ENCODE data around the gene DNAH6. TPM values are rescaled to one million over a fixed set of nuclear protein-coding genes. Genes with fewer than 3 reads are reported as not detected.

DNAH6 gene
- total RNA-seq, 1 experiment from 2014 or later = not detected

DNA sequence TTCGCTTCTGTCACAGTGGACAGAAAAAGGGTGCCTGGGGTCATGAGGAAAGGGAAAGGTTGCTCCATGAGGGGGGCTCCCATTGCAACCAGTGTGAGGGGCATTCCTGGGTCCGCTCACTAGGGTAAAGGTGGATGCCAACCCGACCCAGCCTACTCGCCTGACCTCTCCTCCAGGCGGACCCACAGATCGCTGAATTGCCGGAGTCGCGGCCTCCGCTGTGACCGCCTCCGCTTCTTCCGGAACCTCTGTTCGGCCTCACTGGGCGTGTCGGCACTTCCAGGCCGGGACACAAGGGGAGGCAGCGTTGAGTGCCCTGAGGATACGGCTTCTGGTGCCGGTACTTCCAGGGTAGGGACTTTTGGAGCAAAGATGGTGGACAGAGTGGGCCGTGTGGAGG, 307.5 kb downstream of the DNAH6 start:
- no peaks in the 10 kb centered on the region for H3K4me1 ChIP-seq (ENCODE audit: insufficient read depth, low read length, poor library complexity, severe bottlenecking)
- ChIA-PET CTCF (no interaction called here), POLR2A (ENCODE audit: low non-redundant PET) (no interaction called here)
- H3K27ac ChIP-seq (ENCODE audit: low read depth, low read length, poor library complexity, severe bottlenecking) = no peak overlapping the region
- no peaks in the 10 kb centered on the region for H3K27me3 ChIP-seq (replicated peaks; ENCODE audit: insufficient read depth, low read depth, low read length, poor library complexity)
- H3K4me3 ChIP-seq (ENCODE audit: low read depth, low read length, poor library complexity, severe bottlenecking) = no peak overlapping the region
- no peak for DNase-seq (ENCODE audit: low spot score)
- intact Hi-C loops (cut with micrococcal nuclease; ENCODE audit: unreplicated experiment) = no loop called here
- H3K36me3 ChIP-seq (ENCODE audit: insufficient read depth, low read length, poor library complexity, severe bottlenecking) = no peaks in the 10 kb centered on the region
- TF ChIP-seq EZH2 (IDR thresholded peaks at IDR 0.05; ENCODE audit: borderline replicate concordance, low read depth, low read length, poor library complexity, severe bottlenecking) = no peak
- TF ChIP-seq, protein P1, sequence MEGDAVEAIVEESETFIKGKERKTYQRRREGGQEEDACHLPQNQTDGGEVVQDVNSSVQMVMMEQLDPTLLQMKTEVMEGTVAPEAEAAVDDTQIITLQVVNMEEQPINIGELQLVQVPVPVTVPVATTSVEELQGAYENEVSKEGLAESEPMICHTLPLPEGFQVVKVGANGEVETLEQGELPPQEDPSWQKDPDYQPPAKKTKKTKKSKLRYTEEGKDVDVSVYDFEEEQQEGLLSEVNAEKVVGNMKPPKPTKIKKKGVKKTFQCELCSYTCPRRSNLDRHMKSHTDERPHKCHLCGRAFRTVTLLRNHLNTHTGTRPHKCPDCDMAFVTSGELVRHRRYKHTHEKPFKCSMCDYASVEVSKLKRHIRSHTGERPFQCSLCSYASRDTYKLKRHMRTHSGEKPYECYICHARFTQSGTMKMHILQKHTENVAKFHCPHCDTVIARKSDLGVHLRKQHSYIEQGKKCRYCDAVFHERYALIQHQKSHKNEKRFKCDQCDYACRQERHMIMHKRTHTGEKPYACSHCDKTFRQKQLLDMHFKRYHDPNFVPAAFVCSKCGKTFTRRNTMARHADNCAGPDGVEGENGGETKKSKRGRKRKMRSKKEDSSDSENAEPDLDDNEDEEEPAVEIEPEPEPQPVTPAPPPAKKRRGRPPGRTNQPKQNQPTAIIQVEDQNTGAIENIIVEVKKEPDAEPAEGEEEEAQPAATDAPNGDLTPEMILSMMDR (conservative IDR thresholded peaks at IDR 0.05; ENCODE audit: low read depth, low read length) = no peak
- no peaks in the 10 kb centered on the region for H3K9me3 ChIP-seq (ENCODE audit: low read depth, low read length, poor library complexity, severe bottlenecking)
- no TSS peak for BruUV-seq (replicated peaks)

DNA sequence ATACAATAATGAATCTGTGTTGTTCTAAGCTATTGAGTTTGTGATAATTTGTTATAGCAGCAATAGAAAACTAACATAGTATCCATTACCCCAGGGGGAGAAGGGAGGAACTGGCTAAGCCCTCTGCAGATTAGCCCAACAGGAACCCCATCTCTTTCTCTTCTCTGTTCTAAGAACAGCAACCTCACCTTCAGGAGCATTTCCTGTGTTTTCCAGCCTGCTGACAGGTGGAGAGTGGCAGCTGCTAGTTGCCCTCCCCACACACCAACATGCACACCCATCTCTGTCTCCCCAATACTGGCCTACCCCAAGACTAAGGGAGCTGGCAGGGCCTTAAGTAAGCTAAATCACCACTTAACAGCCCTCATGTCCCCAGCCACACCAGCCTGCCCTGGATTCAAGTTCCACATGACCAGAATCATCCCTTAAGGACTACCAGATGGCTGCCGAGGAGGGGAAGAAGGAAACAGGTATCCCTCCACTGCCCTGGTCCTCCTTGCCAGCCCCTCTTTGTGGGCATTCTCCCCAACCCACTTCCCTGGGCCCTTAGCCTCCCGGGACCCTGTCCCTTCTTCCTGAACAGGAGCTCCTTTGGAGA, 311.8 kb downstream of the DNAH6 start:
- CTCF ChIA-PET = no interaction called here
- Histone ChIP-seq H3K9me3 (ENCODE audit: low read depth, low read length, poor library complexity, severe bottlenecking) (no peaks in the 10 kb centered on the region), H3K4me3 (ENCODE audit: low read depth, low read length, poor library complexity, severe bottlenecking) (no peak overlapping the region), H3K4me1 (ENCODE audit: insufficient read depth, low read length, poor library complexity, severe bottlenecking) (no peaks in the 10 kb centered on the region), H3K27ac (ENCODE audit: low read depth, low read length, poor library complexity, severe bottlenecking) (no peak overlapping the region), H3K27me3 (replicated peaks; ENCODE audit: insufficient read depth, low read depth, low read length, poor library complexity) (no peaks in the 10 kb centered on the region), H3K36me3 (ENCODE audit: insufficient read depth, low read length, poor library complexity, severe bottlenecking) (no peaks in the 10 kb centered on the region)
- BruUV-seq (replicated peaks) = no TSS peak
- TF ChIP-seq, protein P1 (conservative IDR thresholded peaks at IDR 0.05; ENCODE audit: low read depth, low read length) = no peak
- no peak for TF ChIP-seq EZH2 (IDR thresholded peaks at IDR 0.05; ENCODE audit: borderline replicate concordance, low read depth, low read length, poor library complexity, severe bottlenecking)
- POLR2A ChIA-PET (ENCODE audit: low non-redundant PET) = no interaction called here
- no peak for DNase-seq (ENCODE audit: low spot score)
- intact Hi-C loops (cut with micrococcal nuclease; ENCODE audit: unreplicated experiment) = no loop called here

DNA sequence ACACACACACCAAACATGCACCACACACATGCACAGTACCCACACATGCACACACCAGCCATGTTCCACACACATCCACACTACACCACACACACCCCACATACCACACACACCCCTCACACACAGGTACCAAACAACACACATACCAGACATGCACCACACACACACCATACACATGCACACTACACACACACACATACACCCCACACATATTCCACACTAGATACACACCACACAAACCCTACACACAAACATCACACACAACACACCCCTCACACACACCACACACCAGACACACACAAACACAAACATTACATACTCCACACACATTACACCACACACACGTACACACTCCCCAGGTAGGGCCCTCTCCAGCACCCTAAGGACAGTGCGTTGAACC, 313.4 kb downstream of the DNAH6 start:
- no peaks in the 10 kb centered on the region for H3K4me1 ChIP-seq (ENCODE audit: insufficient read depth, low read length, poor library complexity, severe bottlenecking)
- no peak for TF ChIP-seq EZH2 (IDR thresholded peaks at IDR 0.05; ENCODE audit: borderline replicate concordance, low read depth, low read length, poor library complexity, severe bottlenecking)
- CTCF ChIA-PET = interaction anchor here (0.6 kb wide), 1 partner anchor 289 kb away, joined by 4 read pairs; no protein-coding TSS in a partner anchor

DNA sequence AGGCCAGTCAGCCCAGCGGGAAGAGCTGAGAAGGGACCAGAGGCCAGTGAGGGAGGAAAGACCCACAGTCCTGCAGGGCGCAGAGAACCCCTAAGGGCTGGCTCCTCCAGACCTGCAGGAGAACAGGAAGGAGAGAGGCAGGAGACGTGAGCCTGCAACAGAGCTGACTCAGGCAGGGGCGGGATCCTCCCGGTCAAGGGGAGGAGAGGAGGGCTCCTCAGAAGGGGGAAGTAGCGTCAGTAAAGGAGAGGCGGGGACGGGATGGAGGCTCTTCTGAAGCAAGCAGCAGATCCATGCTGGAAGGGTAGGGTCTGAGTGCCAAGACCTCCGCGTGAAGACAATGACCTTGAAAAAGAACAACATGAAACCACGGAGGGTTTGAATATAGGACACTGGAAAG, 313.8 kb downstream of the DNAH6 start:
- POLR2A ChIA-PET (ENCODE audit: low non-redundant PET) = no interaction called here
- Histone ChIP-seq H3K36me3 (ENCODE audit: insufficient read depth, low read length, poor library complexity, severe bottlenecking) (no peaks in the 10 kb centered on the region), H3K27me3 (replicated peaks; ENCODE audit: insufficient read depth, low read depth, low read length, poor library complexity) (no peaks in the 10 kb centered on the region), H3K9me3 (ENCODE audit: low read depth, low read length, poor library complexity, severe bottlenecking) (no peaks in the 10 kb centered on the region), H3K4me1 (ENCODE audit: insufficient read depth, low read length, poor library complexity, severe bottlenecking) (no peaks in the 10 kb centered on the region), H3K4me3 (ENCODE audit: low read depth, low read length, poor library complexity, severe bottlenecking) (no peak overlapping the region), H3K27ac (ENCODE audit: low read depth, low read length, poor library complexity, severe bottlenecking) (no peak overlapping the region)
- intact Hi-C loops (cut with micrococcal nuclease; ENCODE audit: unreplicated experiment) = no loop called here
- no peak for DNase-seq (ENCODE audit: low spot score)
- CTCF ChIA-PET = interaction anchor here (0.6 kb wide), 1 partner anchor 288 kb away, joined by 4 read pairs; no protein-coding TSS in a partner anchor
- no TSS peak for BruUV-seq (replicated peaks)
- TF ChIP-seq, protein P1 (conservative IDR thresholded peaks at IDR 0.05; ENCODE audit: low read depth, low read length) = no peak
- no peak for TF ChIP-seq EZH2 (IDR thresholded peaks at IDR 0.05; ENCODE audit: borderline replicate concordance, low read depth, low read length, poor library complexity, severe bottlenecking)

More for the DNA sequence above, 313.4 kb downstream of the DNAH6 start:
- H3K4me3 ChIP-seq (ENCODE audit: low read depth, low read length, poor library complexity, severe bottlenecking) = no peak overlapping the region
- BruUV-seq (replicated peaks) = no TSS peak
- no peak for DNase-seq (ENCODE audit: low spot score)
- no peaks in the 10 kb centered on the region for H3K9me3 ChIP-seq (ENCODE audit: low read depth, low read length, poor library complexity, severe bottlenecking)
- intact Hi-C loops (cut with micrococcal nuclease; ENCODE audit: unreplicated experiment) = no loop called here
- H3K27ac ChIP-seq (ENCODE audit: low read depth, low read length, poor library complexity, severe bottlenecking) = no peak overlapping the region
- POLR2A ChIA-PET (ENCODE audit: low non-redundant PET) = no interaction called here
- no peaks in the 10 kb centered on the region for H3K27me3 ChIP-seq (replicated peaks; ENCODE audit: insufficient read depth, low read depth, low read length, poor library complexity)
- H3K36me3 ChIP-seq (ENCODE audit: insufficient read depth, low read length, poor library complexity, severe bottlenecking) = no peaks in the 10 kb centered on the region
